Tibial nerve (tissue), 4 donors: Measurements from ENCODE around the gene NIT2. TPM values are rescaled to one million over a fixed set of nuclear protein-coding genes. Genes with fewer than 3 reads are reported as not detected.

ENCODE experiments used
- DNase-seq, 2 donors: peaks; one replicate each; pipeline ENCODE4 v3.0.0-alpha.2; 2019; ENCODE audit warnings: low spot score in 2 of 2
- H3K27ac ChIP-seq, 4 donors: fragments of 200-600 bp; sonication (generic) in 3 of 4; one replicate each; pipeline ENCODE4 v1.5.1; 2017 to 2019; ENCODE audit warnings: mild to moderate bottlenecking in 1 of 4
- H3K27me3 ChIP-seq, 2 donors: fragments of 200-600 bp; sonication (generic) in 1 of 2; one replicate each; pipeline versions ENCODE4 v1.5.1 to v1.6.0; 2017 to 2019
- H3K36me3 ChIP-seq, 3 donors: fragments of 200-600 bp; sonication (generic); one replicate each; pipeline ENCODE4 v1.5.1; 2018 to 2019
- H3K4me1 ChIP-seq, 4 donors: fragments of 200-600 bp; sonication (generic) in 3 of 4; one replicate each; pipeline ENCODE4 v1.5.1; 2017 to 2019
- H3K4me3 ChIP-seq, 4 donors: fragments of 200-600 bp; sonication (generic) in 3 of 4; one replicate each; pipeline ENCODE4 v1.5.1; 2017 to 2019; ENCODE audit warnings: mild to moderate bottlenecking in 1 of 4, moderate library complexity in 1 of 4
- H3K9me3 ChIP-seq, 4 donors: fragments of 200-600 bp; sonication (generic) in 3 of 4; one replicate each; pipeline ENCODE4 v1.5.1; 2017 to 2019
- CTCF ChIP-seq, 5 experiments: fragments of 200-600 bp in 3 of 5; fragments of 450-650 bp in 2 of 5; sonication (generic) in 3 of 5; IDR thresholded peaks; one replicate each; pipeline ENCODE4 v1.5.1; 2016 to 2019; ENCODE audit warnings: antibody characterized with exemption in 5 of 5, mild to moderate bottlenecking in 3 of 5, moderate library complexity in 2 of 5
- EP300 ChIP-seq, 2 donors: sonication (generic); formaldehyde crosslinking; IDR thresholded peaks; one replicate each; pipeline ENCODE4 v1.6.1; 2017; ENCODE audit warnings: antibody characterized with exemption in 2 of 2, mild to moderate bottlenecking in 1 of 2
- POLR2A ChIP-seq, 2 donors: fragments of 450-650 bp; IDR thresholded peaks; one replicate each; pipeline ENCODE4 v1.6.1; 2017; ENCODE audit warnings: antibody characterized with exemption in 2 of 2, mild to moderate bottlenecking in 2 of 2, moderate library complexity in 2 of 2
- WGBS, 2 donors: methylation state at CpG; one replicate each; pipeline ENCODE4 v1.1.5; 2018; 5-methylcytosine and 5-hydroxymethylcytosine counted together
- total RNA-seq, 4 donors: library from RNA; depleted of rRNA; stranded (reverse); fragments of >200 nt; gene quantifications; one replicate each; pipeline ENCODE4 v1.1.0, GENCODE V29; 2016

Gene NIT2
- total RNA-seq, 4 donors from 2014 or later: 32.9 to 43.5 (median 37.4) TPM

GRCh38 chr3:100297784-100298183, 36.8 kb upstream of the NIT2 start:
- DNase-seq: no peak
- H3K27ac ChIP-seq: no peak overlapping the region
- TF ChIP-seq POLR2A (IDR thresholded peaks at IDR 0.05) (no peak), CTCF (IDR thresholded peaks at IDR 0.05) (no peak), EP300 (IDR thresholded peaks at IDR 0.05) (no peak)
- no peaks in the 10 kb centered on the region for H3K27me3 ChIP-seq
- H3K4me1 ChIP-seq: no peaks in the 10 kb centered on the region
- 81 to 94% methylated on average over 2 of the region's 2 CpGs for WGBS, 2 donors
- H3K36me3 ChIP-seq: peaks cover 0 to 85% (median 0%) of the 10 kb centered on the region in 3 donors
- no peak overlapping the region for H3K4me3 ChIP-seq
- H3K9me3 ChIP-seq: no peaks in the 10 kb centered on the region

- DNase-seq: no peak
- no peaks in the 10 kb centered on the region for H3K27me3 ChIP-seq
- TF ChIP-seq POLR2A (IDR thresholded peaks at IDR 0.05): no peak
- no peak for TF ChIP-seq EP300 (IDR thresholded peaks at IDR 0.05)
- no peak for TF ChIP-seq CTCF (IDR thresholded peaks at IDR 0.05)
- no peak overlapping the region for H3K4me3 ChIP-seq
- WGBS, 2 donors: 81% methylated on average over 4 of the region's 4 CpGs
- no peaks in the 10 kb centered on the region for H3K4me1 ChIP-seq
- peaks cover 0 to 86% (median 0%) of the 10 kb centered on the region in 3 donors for H3K36me3 ChIP-seq
- no peak overlapping the region for H3K27ac ChIP-seq
- H3K9me3 ChIP-seq: no peaks in the 10 kb centered on the region
Measured at GRCh38 chr3:100299016-100299415, 35.5 kb upstream of the NIT2 start.

GRCh38 chr3:100306695-100307094, 27.9 kb upstream of the NIT2 start:
- DNase-seq: no peak
- TF ChIP-seq EP300 (IDR thresholded peaks at IDR 0.05): no peak
- no peak for TF ChIP-seq POLR2A (IDR thresholded peaks at IDR 0.05)
- TF ChIP-seq CTCF (IDR thresholded peaks at IDR 0.05): no peak
- Histone ChIP-seq H3K27me3 (no peaks in the 10 kb centered on the region), H3K9me3 (no peaks in the 10 kb centered on the region), H3K36me3 (peaks cover 0 to 60% (median 0%) of the 10 kb centered on the region in 3 donors), H3K4me1 (peaks cover 0 to 4% (median 0%) of the 10 kb centered on the region in 4 donors), H3K27ac (no peak overlapping the region), H3K4me3 (no peak overlapping the region)
- 83 to 86% methylated on average over 1 of the region's 1 CpG for WGBS, 2 donors

DNA sequence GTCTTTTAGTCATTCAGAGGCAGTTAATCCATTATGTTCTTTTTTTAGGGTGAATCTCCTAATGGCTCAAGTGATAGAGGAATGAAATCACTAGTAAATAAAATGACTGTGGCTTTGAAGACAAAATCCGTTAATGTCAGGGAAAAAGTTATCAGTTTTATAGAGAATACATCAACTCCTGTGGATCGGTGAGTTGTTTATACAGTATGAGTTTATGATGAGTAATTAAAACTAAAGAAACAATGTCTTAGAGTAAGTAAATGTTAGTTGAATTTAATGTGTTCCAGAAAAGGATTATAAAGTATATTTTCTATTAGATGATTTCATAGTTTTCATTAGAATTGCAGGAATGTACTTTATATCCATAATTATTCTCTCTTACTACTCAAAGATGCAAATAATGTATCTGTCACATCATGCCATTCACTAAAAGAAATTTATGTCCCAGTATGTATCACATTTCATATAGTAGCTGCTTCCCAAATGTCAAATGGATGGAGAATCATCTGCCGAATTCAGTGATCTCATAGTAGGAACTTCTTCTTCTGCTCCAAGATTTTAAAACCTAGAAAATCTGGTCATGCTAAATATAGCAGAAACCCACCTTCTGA, 24.1 kb upstream of the NIT2 start:
- TF ChIP-seq CTCF (IDR thresholded peaks at IDR 0.05) (no peak), EP300 (IDR thresholded peaks at IDR 0.05) (no peak), POLR2A (IDR thresholded peaks at IDR 0.05) (no peak)
- Histone ChIP-seq H3K36me3 (peaks cover 0 to 57% (median 0%) of the 10 kb centered on the region in 3 donors), H3K27me3 (no peaks in the 10 kb centered on the region), H3K9me3 (no peaks in the 10 kb centered on the region), H3K4me3 (no peak overlapping the region), H3K4me1 (peaks cover 0 to 4% (median 0%) of the 10 kb centered on the region in 4 donors), H3K27ac (no peak overlapping the region)
- no peak for DNase-seq
- WGBS, 2 donors: 88 to 89% methylated on average over 3 of the region's 3 CpGs

GRCh38 chr3:100311011-100311410, 23.5 kb upstream of the NIT2 start:
- peaks cover 0 to 4% (median 0%) of the 10 kb centered on the region in 4 donors for H3K4me1 ChIP-seq
- no peak for DNase-seq
- H3K27ac ChIP-seq: no peak overlapping the region
- no peaks in the 10 kb centered on the region for H3K9me3 ChIP-seq
- 69 to 73% methylated on average over 2 of the region's 2 CpGs for WGBS, 2 donors
- no peak overlapping the region for H3K4me3 ChIP-seq
- no peaks in the 10 kb centered on the region for H3K27me3 ChIP-seq
- H3K36me3 ChIP-seq: peaks cover 0 to 62% (median 0%) of the 10 kb centered on the region in 3 donors
- TF ChIP-seq EP300 (IDR thresholded peaks at IDR 0.05) (no peak), CTCF (IDR thresholded peaks at IDR 0.05) (no peak), POLR2A (IDR thresholded peaks at IDR 0.05) (no peak)
